Measurements from ENCODE around the gene GSS.

The GSS gene

GRCh38 chr20:34988191-34988540, 32.6 kb upstream of the GSS start:
- in situ Hi-C loops (cut with MboI; ENCODE audit: low sequenced_read_pairs, unreplicated experiment), result no loop called here
- no peak for DNase-seq (ENCODE audit: low spot score)
- no peak for TF ChIP-seq CTCF (IDR thresholded peaks at IDR 0.05; ENCODE audit: borderline replicate concordance, control extremely low read depth, extremely low read depth, insufficient read depth, missing control alignments)

- no peak for TF ChIP-seq CTCF (IDR thresholded peaks at IDR 0.05; ENCODE audit: borderline replicate concordance, control extremely low read depth, extremely low read depth, insufficient read depth, missing control alignments)
- DNase-seq (ENCODE audit: low spot score), result no peak
- in situ Hi-C loops (cut with MboI; ENCODE audit: low sequenced_read_pairs, unreplicated experiment), result no loop called here
Measured at GRCh38 chr20:34987288-34988190, 31.9 kb upstream of the GSS start.

GRCh38 chr20:34986311-34987287, 31.0 kb upstream of the GSS start:
- in situ Hi-C loops (cut with MboI; ENCODE audit: low sequenced_read_pairs, unreplicated experiment), result no loop called here
- no peak for TF ChIP-seq CTCF (IDR thresholded peaks at IDR 0.05; ENCODE audit: borderline replicate concordance, control extremely low read depth, extremely low read depth, insufficient read depth, missing control alignments)
- DNase-seq (ENCODE audit: low spot score), result no peak

- in situ Hi-C loops (cut with MboI; ENCODE audit: low sequenced_read_pairs, unreplicated experiment), result no loop called here
- no peak for TF ChIP-seq CTCF (IDR thresholded peaks at IDR 0.05; ENCODE audit: borderline replicate concordance, control extremely low read depth, extremely low read depth, insufficient read depth, missing control alignments)
- no peak for DNase-seq (ENCODE audit: low spot score)
Measured at GRCh38 chr20:34985461-34986310, 30.1 kb upstream of the GSS start.

- in situ Hi-C loops (cut with MboI; ENCODE audit: low sequenced_read_pairs, unreplicated experiment), result no loop called here
- no peak for TF ChIP-seq CTCF (IDR thresholded peaks at IDR 0.05; ENCODE audit: borderline replicate concordance, control extremely low read depth, extremely low read depth, insufficient read depth, missing control alignments)
- no peak for DNase-seq (ENCODE audit: low spot score)
Measured at GRCh38 chr20:34984756-34985261, 29.2 kb upstream of the GSS start.
